Muscle of arm (tissue), 12 donors: ENCODE results near the gene AIG1. TPM values are rescaled to one million over a fixed set of nuclear protein-coding genes. Genes with fewer than 3 reads are reported as not detected.
A peak's percentile ranks its signal among the peaks of the same experiment; 100 is the strongest.

ENCODE experiments used
- DNase-seq: peaks from one replicate; pipeline ENCODE4 v3.0.0-alpha.2; 2013
- polyA plus RNA-seq, 12 donors: library from polyadenylated mRNA; unstranded; fragments of 120-200 nt; gene quantifications; one replicate each; pipeline ENCODE4 v1.2.1, GENCODE V29; 2013; ENCODE audit not compliant: insufficient read length in 12 of 12

Gene AIG1
- polyA plus RNA-seq, 12 donors: 22.7 to 44.3 (median 40.6) TPM; not detected in 1

DNA sequence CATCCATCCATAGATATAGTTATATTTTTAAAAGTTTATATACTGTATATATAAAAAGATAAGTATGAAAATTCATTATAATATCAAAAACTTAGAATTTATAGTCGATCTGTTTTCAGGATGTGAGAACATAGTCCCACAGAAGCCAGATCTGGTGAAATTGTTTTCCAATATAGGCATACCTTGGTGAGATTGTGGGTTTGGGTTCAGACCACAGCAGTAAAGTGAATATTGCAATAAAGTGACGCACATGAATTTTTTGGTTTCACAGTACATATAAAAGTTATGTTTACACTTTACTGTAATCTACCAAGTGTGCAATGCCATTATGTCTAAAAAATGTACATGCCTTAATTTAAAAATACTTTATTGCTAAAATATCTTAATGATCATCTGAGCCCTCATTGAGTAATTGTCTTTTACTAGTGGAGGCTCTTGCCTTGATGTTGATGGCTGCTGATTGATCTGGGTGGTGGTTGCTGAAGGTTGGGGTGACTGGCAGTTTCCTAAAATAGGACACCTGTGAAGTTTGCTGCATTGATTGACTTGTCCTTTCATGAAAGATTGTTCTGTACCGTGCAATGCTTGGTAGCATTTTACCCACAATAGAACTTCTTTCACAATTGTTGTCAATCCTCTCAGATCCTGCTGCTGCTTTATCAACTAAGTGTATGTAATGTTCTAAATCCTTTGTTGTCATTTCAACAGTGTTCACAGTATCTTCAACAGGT is 29.8 kb downstream of the AIG1 start:
- DNase-seq: no peak

DNA sequence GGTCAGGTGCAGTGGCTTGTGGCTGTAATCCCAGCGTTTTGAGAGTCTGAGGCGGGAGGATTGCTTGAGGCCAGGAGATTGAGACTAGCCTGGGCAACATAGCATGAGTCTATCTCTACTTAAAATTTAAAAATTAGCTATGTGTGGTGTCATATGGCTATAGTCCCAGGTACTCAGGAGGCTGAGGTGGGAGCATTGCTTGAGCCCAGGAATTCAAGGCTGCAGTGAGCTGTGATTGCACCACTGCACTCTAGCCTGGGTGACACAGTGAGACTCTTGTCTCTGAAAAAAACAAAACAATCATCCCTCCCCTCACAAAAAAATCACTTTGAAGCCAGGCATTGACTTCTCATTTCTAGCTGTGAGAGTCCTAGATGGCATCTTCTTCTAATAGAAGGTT is 32.1 kb downstream of the AIG1 start:
- DNase-seq: no peak

DNA sequence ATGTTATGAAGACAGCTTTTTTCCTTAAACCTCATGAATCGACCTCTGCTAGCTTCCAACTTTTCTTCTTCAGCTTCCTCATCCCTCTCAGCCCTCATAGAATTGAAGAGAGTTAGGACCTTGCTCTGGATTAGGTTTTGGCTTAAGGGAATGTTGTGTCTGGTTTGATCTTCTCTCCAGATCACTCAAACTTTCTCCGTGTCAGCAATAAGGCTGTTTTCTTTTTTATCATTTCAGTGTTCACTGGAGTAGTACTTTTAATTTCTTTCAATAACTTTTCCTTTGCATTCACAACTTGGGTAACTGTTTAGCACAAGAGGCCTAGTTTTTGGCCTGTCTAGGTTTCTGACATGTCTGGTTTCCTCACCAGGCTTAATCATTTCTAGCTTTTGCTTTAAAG is 32.6 kb downstream of the AIG1 start:
- DNase-seq: no peak

DNA sequence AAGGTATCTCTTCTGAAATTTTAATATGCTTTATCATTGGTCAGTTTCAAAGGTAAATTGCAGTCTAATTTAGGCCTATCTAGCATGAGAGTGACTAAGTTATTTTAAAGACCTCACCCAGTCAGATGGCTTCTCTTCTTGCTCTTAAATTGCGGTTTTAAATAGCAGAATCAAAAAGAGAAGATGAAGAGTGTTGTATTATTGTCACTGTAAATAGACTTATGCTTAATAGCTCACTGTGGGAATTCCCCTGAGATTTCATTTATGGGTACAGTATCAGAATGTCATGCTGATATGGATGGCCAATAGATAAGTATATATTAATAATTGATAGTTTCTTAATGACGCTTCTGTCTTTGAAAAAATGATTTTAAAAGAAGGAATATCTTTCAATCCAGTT is 35.7 kb downstream of the AIG1 start:
- no peak for DNase-seq

DNA sequence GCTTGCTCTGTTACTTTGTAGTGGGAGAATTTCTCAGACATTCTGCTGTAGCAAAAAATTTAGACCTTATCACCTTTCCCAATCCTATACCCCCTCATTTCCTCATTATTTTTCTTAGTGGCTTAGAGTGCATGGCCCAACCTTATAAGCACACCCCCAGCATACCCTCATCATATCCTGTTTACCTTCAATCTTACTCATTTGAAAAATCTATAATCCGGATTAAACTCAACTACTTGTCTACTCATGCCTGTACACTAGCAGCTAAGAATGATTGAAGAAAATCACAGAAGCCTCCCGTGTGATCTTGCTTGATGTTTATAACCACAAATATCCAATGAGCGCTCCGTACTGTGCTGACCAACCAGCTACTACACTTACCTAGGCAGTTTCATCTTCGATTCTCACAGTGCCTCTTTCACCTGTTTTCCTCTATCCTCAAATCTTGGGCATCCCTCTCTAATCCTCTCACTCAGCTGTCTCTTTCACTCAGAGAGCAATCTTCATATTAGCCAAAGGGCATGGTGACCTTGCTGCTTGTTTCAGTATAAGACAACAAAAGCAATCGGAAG is 36.6 kb downstream of the AIG1 start:
- no peak for DNase-seq

DNA sequence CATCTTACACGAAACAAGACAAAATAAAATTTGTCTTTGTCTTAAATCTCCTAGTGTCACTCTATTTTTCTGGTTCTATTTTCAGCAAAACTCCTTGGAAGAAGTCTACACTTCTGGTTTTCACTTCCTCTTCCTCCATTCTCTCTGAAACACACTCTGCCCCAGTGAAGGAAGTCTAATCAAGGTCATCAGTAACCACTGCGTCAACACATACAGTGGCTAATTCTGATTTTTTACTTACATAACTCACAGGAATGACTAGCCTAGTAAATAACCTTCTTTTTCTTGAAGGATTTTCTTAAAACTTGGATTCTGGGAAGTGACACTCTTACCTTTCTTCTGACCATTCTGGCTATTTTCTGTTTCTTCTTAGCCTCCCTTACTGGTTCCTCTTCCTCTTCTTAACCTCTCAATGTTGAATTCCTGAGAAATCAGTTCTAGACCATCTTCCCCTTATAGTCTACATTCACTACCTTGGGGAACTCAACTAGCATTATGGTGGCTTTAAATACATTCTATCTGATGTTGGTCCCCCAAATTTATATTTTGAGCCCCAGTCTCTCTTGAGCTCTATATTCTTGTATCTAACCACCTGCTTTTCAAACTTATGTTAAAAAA is 37.5 kb downstream of the AIG1 start:
- DNase-seq: no peak

DNA sequence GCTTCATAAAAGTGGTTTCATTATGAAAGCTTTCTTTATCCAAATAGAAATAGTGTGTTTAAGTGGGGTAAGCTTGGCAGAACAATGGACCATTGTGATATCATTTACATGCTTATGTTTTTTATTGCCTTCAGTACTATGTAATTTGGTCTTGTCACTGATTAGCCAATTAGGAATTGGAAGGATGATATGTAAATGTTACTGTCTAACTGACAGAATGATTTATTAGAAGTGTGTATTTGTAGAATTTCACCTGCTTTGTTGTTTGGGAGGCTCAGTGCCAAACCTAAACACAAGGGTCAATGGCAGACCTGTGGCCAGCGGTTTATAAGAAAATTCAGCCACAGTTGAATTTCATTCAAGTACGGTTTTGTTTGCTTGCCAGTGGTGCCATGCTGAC is 39.0 kb downstream of the AIG1 start:
- no peak for DNase-seq

DNA sequence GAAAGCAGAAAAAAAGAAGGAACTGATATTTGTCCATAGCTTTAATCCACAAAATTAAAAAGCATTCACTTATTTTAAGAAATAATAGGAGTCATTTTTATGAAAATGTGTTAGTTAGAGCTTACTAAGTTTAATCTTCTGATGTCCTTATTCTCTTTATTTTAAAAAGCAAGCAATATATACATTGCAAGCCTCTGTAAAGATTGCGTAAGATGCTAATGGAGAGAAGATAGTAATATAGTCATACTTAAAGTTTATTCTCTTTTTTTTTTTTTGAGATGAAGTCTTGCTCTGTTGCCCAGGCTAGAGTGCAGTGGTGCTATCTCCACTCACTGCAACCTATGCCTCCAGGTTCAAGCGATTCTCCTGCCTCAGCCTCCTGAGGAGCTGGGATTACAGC is 39.7 kb downstream of the AIG1 start:
- no peak for DNase-seq

DNA sequence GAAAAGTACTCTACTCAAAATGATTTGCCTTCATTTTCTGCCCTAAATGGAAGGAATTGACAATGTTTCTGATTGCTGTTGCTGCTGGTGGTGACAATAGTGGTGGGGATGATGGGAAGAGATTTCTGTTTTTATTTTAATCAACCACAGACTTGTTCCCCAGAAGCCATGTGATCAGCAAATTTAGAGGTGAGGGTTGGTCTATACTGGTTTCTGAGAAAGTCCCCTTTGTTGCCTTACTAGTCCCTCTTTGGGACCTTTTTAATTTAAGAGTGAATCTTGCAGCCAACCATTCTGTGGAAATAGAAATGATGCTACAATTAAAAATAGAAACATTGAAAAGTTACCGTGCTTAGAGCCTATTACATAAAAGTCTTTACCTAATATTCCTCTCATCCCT is 43.2 kb downstream of the AIG1 start:
- DNase-seq: no peak

DNA sequence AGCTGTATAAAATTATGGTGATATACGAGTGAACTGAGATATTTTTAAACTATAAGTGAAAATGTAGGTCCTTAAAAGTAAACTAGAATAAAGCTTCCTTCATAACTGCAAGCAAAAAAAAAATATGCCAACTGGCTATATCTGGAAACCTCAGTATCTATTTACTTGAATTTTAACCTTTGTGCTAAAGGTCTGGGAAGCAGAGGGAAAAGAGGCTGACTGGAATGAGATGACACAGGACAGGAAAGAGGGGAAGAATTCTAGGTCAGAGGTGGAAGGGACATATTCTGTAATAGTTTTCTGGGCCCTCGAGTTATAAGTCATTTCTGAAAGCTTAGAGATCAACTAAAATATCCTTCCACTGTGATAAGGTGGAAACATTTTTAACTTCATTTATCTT is 46.8 kb downstream of the AIG1 start:
- no peak for DNase-seq

DNA sequence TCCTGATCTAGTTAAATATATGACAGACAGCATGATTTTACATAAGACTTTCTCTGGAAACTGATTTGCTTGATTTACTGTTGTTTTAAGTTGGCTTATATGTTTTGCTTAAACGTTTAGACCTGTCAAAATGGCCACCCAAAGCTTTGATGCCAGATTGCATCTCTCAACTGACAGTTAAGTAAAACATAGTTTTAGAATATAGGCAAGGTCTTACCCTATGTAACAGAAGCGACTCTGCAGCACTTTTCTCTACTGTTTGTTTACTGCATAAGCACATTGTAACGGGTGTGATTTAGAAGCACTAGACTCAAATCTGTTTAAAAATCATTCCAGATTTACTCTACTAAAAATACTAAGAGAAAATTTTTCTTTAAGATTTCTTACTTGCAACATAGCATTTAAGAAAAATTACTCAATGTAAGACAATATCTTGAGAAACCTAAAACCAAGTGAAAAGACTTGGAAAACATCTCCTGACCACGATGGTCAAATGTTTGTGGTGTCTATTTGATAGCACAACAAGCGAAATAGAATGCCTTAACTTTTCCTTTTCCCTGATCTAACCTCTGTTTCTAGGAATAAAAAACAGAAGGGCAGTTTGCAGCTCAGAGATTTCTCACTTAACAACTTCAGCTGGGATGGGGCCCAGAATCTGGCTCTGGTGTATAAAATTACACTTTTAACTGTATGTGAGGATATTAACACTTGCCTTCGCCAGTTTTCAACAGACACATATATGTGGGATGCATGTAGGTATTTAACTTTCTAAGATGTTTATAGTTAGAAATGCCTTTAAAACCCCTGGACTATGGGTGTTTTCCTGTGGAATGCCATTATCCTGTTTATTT is 47.4 kb downstream of the AIG1 start:
- DNase-seq: peak; percentile 11

DNA sequence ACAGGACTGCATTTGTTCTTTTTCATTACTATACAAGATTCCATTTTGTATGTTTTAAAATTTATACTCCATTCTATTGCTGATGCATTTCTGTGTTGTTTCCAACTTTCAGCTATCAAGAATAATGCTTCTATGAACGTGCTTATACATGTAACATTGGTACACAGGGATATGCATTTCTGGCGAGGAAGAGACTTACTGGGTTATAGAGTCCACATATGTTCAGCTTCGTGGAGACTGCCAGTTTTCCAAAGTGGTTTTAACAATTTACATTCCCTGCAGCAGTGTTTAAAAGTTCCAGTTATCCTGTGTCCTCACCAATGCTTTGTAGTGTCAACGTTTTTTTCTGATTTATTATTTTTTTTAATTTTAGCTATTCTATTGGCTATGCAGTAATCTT is 48.5 kb downstream of the AIG1 start:
- DNase-seq: no peak

DNA sequence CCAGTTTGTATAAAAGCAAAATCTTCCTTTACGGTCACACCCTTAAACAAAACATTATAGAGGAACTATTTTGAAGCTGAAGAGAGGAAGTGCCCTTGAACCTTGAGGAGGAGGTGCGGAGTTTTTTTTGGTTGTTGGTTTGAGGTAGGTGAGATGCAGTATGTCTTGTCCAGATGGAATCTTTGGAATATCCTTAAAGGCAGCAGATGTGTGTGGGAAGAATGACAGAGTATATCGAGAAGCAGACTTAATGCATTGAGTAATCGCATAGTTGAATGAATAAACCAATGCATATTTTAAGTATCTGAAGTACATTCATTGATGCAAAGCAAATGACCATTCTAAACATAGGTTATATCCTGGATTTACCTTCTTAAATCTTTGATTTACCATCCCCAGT is 49.9 kb downstream of the AIG1 start:
- DNase-seq: no peak

DNA sequence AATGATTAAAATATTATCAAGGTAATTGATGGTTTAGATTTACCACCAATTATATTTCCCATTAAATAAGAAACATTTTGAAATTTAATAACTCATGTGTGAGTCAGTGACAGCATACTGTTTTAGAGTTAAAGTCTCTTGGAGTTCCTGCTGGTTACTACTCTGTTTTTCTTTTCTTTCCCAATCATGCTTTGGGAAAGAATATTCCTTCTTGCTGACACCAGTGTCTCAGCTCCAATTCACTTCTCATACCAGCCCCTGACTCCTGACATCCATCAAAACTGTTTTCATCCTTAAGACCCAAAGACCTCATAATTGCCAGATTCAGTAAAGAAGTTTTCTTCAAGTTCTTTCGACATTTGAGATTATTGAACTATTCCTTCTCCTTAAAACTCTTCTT is 50.3 kb downstream of the AIG1 start:
- no peak for DNase-seq

DNA sequence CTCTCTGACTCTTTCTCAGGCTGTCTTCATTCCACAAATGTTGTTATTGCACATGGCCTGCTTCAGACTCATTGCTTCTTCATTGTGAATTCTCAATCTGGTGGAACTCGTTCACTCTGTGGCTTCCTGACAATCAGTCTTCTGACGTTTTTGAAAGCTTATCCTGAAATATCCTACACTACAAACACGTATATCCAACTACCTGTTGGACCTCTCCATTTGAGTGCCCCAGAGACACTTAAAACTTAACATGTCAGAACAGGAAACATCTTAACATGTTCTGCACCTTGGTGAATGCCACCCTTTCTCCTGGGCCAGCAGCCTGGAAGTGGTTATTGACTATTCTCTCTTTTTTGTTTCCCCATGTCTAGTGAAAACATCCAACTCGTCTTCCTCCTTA is 50.8 kb downstream of the AIG1 start:
- no peak for DNase-seq

DNA sequence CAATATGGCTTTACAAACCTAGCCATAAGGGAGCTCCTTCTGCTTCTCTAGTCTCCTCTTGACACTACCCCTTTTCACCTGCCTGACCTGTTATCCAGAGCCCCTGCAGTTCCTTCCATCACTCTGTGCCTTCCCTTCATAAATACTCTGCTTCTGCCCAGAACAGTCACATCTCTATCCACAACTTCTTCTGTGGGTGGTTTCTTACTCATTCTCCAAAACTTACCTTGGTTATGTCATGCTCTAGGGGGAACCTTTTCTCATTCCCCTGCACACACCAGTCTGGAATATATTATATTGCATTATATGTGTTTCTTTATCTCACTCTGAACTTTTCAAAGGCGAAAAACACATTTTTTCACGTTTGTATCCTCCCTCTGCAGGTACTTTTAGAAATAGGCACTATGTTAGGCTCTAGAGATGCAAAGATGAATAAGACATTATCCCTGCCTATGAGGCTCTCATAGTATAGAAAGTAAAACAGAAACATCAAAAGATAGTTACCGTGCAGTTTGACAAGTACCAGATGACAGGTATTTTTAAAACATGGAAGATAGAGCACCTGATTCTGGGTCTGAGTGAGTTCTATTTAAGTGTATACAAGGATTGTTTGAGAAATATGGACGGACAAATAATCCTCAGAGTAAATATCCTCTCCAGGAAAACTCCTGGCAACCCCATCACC is 51.5 kb downstream of the AIG1 start:
- no peak for DNase-seq

DNA sequence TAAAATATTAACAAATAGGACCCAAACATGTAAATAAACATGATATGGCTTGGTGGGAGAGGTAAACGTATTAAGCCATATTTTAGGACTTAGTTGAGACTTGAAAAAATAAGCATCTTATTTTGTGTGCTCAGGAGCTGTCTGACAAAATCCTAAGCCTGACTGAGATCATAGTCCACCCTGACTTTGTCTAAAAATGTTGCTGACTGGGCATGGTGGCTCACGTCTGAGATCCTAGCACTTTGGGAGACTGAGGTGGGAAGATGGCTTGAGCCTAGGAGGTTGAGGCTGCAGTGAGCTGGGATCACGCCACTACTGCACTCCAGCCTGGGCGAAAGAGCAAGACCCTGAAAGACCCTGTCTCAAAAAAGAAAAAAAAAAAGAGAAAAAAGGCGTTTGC is 52.1 kb downstream of the AIG1 start:
- DNase-seq: no peak

DNA sequence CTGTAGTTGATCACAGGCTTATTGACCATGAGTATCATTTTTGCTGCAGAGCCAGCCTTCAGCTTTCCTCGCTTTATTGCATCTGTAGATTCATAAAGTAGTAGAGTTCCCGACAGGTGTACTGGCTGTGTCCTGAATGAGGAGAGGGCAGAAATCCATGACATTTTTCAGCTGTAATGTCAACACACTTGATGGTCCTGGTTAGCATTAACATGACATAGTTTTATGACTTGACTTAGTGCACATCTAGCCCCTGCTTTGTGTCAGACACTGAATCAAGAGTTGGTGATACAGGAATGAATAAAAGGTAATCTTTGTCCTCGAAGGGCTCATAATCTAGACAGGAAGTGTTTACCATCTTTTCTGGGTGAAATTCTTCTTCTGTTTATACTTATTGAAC is 55.0 kb downstream of the AIG1 start:
- DNase-seq: no peak

DNA sequence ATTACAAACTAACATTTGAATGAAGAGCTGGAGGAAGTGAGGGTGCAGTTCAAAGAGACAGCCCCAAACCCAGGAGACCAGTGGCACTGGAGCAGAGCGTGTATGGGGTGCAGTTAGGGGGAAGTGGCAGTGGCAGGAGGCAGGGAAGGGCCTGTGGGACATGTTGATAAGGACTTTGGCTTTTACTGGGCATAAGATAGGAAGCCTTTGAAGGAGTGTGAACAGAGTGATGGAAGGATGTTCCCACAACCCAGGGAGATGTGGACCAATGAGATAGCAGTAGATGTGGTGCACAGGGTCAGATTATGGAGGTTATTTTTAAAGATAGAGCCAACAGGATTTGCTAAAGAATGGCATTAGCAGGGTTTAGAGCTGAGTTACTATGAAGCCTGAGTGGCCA is 56.4 kb downstream of the AIG1 start:
- DNase-seq: no peak

DNA sequence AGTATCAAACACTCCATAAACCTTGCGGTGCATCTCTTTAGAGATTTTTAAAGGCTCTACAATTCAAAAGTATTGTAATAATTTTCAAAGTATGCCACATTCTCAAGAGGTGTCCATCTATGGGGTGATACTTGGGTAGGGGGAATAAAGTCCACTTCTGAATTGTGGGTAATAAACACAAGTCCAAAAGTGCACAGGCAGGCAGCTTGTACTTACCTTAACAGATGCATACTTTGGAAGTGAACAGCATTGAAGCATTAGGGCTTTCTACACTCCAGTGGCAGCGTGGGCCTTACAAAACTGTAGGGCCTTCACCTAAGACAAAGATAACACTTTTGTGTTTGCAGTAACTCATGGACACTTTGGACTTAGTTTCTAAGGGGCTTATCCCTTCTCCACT is 58.6 kb downstream of the AIG1 start:
- no peak for DNase-seq

DNA sequence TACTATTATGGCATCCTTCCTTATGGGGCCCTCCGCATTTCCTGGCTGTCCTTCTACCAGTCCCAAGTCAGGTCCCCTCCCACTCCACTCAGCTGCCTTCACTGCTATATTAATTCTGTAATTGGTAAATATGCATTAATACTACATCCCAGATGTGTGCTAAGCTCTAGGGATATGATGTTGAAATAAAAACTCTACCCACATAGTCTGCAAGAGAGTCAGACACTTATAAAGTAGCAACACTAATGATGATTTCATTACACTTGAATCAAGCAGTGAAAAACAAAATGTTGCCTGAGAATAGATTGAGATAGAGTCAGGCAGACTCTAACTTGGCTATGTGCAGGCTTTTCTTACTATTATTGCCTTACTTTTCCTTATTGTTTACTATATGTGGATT is 62.4 kb downstream of the AIG1 start:
- DNase-seq: no peak

DNA sequence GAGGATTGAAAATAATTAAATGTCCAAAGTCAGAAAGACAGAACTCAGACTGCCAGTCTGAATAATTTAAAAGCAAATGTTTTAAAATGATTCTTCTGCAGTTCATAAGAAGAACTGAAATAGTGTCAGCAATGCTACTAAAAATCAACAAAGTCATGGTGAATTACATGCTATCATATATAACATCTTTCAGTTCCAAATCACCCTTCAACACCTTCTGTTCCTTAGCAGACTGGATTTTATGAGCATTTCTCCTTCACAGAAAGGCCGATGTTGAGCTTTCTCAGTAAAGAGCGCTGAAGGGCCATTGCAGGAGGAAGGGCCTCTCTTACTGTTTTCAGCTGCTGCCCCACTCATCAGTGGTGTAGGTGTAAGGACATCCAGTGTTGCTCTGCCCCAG is 63.3 kb downstream of the AIG1 start:
- no peak for DNase-seq
